Uterine smooth muscle cell (primary cell): Measurements from ENCODE around the gene DOCK4. TPM values are rescaled to one million over a fixed set of nuclear protein-coding genes. Genes with fewer than 3 reads are reported as not detected.

Experiments used
- total RNA-seq: library from RNA; depleted of rRNA; stranded (reverse); fragments of >200 nt; gene quantifications from 2 replicates; pipeline ENCODE4 v1.2.3, GENCODE V29; 2014

The DOCK4 gene, protein sequence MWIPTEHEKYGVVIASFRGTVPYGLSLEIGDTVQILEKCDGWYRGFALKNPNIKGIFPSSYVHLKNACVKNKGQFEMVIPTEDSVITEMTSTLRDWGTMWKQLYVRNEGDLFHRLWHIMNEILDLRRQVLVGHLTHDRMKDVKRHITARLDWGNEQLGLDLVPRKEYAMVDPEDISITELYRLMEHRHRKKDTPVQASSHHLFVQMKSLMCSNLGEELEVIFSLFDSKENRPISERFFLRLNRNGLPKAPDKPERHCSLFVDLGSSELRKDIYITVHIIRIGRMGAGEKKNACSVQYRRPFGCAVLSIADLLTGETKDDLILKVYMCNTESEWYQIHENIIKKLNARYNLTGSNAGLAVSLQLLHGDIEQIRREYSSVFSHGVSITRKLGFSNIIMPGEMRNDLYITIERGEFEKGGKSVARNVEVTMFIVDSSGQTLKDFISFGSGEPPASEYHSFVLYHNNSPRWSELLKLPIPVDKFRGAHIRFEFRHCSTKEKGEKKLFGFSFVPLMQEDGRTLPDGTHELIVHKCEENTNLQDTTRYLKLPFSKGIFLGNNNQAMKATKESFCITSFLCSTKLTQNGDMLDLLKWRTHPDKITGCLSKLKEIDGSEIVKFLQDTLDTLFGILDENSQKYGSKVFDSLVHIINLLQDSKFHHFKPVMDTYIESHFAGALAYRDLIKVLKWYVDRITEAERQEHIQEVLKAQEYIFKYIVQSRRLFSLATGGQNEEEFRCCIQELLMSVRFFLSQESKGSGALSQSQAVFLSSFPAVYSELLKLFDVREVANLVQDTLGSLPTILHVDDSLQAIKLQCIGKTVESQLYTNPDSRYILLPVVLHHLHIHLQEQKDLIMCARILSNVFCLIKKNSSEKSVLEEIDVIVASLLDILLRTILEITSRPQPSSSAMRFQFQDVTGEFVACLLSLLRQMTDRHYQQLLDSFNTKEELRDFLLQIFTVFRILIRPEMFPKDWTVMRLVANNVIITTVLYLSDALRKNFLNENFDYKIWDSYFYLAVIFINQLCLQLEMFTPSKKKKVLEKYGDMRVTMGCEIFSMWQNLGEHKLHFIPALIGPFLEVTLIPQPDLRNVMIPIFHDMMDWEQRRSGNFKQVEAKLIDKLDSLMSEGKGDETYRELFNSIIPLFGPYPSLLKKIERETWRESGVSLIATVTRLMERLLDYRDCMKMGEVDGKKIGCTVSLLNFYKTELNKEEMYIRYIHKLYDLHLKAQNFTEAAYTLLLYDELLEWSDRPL (N-terminal part only)
- 13.6 and 33.3 TPM in 2 replicates for total RNA-seq

DNA sequence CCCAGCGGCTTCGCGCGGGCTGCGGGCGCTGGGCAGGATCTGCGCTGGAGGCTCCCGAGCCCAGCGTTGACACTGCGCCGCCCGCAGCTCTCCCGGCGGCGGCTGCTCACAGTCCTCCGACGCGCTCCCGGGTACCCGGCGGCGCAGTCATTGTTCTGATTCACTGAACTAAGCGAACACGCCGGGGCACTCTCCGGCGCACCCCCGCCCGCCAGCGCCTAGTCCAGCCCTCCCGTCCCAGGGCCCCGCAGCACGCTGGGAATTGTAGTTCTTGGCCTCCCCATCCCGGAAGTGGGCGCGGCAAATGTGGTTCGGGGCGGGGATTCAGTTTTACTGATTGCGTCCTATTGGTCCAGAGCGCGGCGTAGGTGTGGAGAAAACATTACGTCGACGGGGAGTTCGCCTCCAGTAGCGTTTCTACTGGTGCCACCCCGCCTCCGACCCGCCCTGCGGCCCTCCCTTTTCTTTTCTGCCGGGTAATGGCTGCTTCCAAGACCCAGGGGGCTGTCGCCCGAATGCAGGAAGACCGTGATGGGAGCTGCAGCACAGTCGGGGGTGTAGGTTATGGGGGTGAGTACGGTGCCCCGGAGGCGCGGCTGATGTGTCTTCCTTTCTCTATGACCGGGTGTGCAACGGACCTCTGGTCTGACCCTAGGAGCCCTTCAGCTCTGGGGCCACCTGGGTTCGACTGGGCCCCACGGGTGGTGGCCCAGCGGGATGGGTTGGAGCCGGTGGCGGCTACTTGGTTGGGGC lies at the start of gene DOCK4, which contains the start of gene ZNF277:
Gene DOCK4 (minus strand): TSS at position 162 of the 753 bp plus-strand sequence. CDS start 261 bp downstream, outside the sequence.
Gene ZNF277 (plus strand): TSS at position 458 of the 753 bp plus-strand sequence. CDS start 22 bp downstream, at position 480.

Other genes with a start within 250 kb of the DOCK4 start
- gene ZNF277, start 296 bp upstream of the DOCK4 start, total RNA-seq, result 24.1 and 52.2 TPM in 2 replicates
- gene IFRD1, start 244.1 kb upstream of the DOCK4 start, total RNA-seq, result 57.2 and 95.3 TPM in 2 replicates